Keratinocyte (primary cell): ENCODE measurements around the gene MSL1. TPM values are rescaled to one million over a fixed set of nuclear protein-coding genes. Genes with fewer than 3 reads are reported as not detected.
A peak's percentile ranks its signal among the peaks of the same experiment; 100 is the strongest.

Source experiments
- DNase-seq: peaks from one replicate; pipeline ENCODE4 v3.0.0-alpha.2; 2011; ENCODE audit warnings: low read depth, missing footprints, low spot score
- FAIRE-seq: peaks from 2 replicates; lab custom pipeline; 2011; peaks lifted over from hg19 to GRCh38; lab: Jason Lieb, UNC
- H2AFZ ChIP-seq: 2 replicates; pipeline ENCODE4 v1.6.0; 2012; ENCODE audit warnings: low read length, control low read depth, inconsistent platforms; ENCODE audit not compliant: control insufficient read depth
- H3K27ac ChIP-seq: 2 replicates; pipeline ENCODE4 v1.5.1; 2011; ENCODE audit warnings: low read length; ENCODE audit not compliant: control insufficient read depth, insufficient read depth
- H3K27me3 ChIP-seq: 3 replicates; pipeline ENCODE4 v1.6.0; 2011; ENCODE audit warnings: low read length; ENCODE audit not compliant: control insufficient read depth, insufficient read depth; ENCODE audit errors: extremely low read depth
- H3K36me3 ChIP-seq, 2 experiments: 2 replicates in 1 of 2; 3 replicates in 1 of 2; pipeline ENCODE4 v1.5.1; 2011; ENCODE audit warnings: low read length in 2 of 2, mild to moderate bottlenecking in 1 of 2; ENCODE audit not compliant: control insufficient read depth in 2 of 2, insufficient read depth in 2 of 2; ENCODE audit errors: extremely low read depth in 1 of 2
- H3K4me1 ChIP-seq: 3 replicates; pipeline ENCODE4 v1.5.1; 2011; ENCODE audit warnings: low read length; ENCODE audit not compliant: control insufficient read depth, insufficient read depth; ENCODE audit errors: extremely low read depth
- H3K4me2 ChIP-seq: 3 replicates; pipeline ENCODE4 v1.6.0; 2011; ENCODE audit warnings: low read depth, low read length; ENCODE audit not compliant: control insufficient read depth, insufficient read depth; ENCODE audit errors: extremely low read depth
- H3K4me3 ChIP-seq, 3 experiments: fragments of 200-600 bp in 1 of 3; sonication (generic) in 1 of 3; 2 replicates in 2 of 3; 3 replicates in 1 of 3; pipeline ENCODE4 v1.5.1; 2011 to 2016; ENCODE audit warnings: low read length in 3 of 3, mild to moderate bottlenecking in 3 of 3, control low read depth in 2 of 3, inconsistent platforms in 1 of 3, low read depth in 1 of 3, mixed read lengths in 1 of 3, mixed run types in 1 of 3, moderate library complexity in 1 of 3; ENCODE audit not compliant: control insufficient read depth in 2 of 3, insufficient read depth in 2 of 3; ENCODE audit errors: extremely low read depth in 1 of 3
- H3K79me2 ChIP-seq: 2 replicates; pipeline ENCODE4 v1.6.0; 2012; ENCODE audit warnings: low read length; ENCODE audit not compliant: control insufficient read depth, insufficient read depth
- H3K9ac ChIP-seq: 3 replicates; pipeline ENCODE4 v1.6.0; 2011; ENCODE audit warnings: low read length; ENCODE audit not compliant: control insufficient read depth, insufficient read depth; ENCODE audit errors: extremely low read depth
- H3K9me1 ChIP-seq: 3 replicates; pipeline ENCODE4 v1.6.0; 2011; ENCODE audit warnings: low read length; ENCODE audit not compliant: control insufficient read depth, insufficient read depth; ENCODE audit errors: extremely low read depth
- H3K9me3 ChIP-seq: 2 replicates; pipeline ENCODE4 v1.5.1; 2012; ENCODE audit warnings: low read depth, low read length; ENCODE audit not compliant: control insufficient read depth
- H4K20me1 ChIP-seq: 3 replicates; pipeline ENCODE4 v1.6.0; 2011; ENCODE audit warnings: low read length; ENCODE audit not compliant: control insufficient read depth, insufficient read depth; ENCODE audit errors: extremely low read depth
- EZH2 ChIP-seq: IDR thresholded peaks from one replicate; pipeline ENCODE4 v1.6.1; 2012; ENCODE audit warnings: inconsistent platforms, mild to moderate bottlenecking, low read length, moderate library complexity
- dilution Hi-C: fragments of 300-500 bp; cut with MboI; formaldehyde crosslinking; loops from one replicate; pipeline ENCODE4 v1.7.0; 2020; ENCODE audit warnings: low sequenced_read_pairs; ENCODE audit not compliant: extremely low pct_ligation_motif_present
- polyA plus RNA-seq, 5 experiments: library from polyadenylated mRNA; depleted of rRNA in 3 of 5; stranded (reverse) in 3 of 5; stranded (forward) in 1 of 5; unstranded in 1 of 5; fragments of >200 nt; gene quantifications; 1 replicate in 1 of 5; 2 replicates in 3 of 5; 3 replicates in 1 of 5; pipeline versions ENCODE4 v1.2.1 to v1.2.3, GENCODE V29; 2011 to 2012; ENCODE audit warnings: missing spikeins in 2 of 5, low read depth in 1 of 5, low replicate concordance in 1 of 5
- TF ChIP-seq, protein P1 (sequence below), 3 experiments: IDR thresholded peaks in 1 of 3; conservative IDR thresholded peaks in 1 of 3; optimal IDR thresholded peaks in 1 of 3; 2 replicates in 2 of 3; 3 replicates in 1 of 3; pipeline versions ENCODE3 to v1.5.1; 2011; ENCODE audit warnings: low read length in 3 of 3, mild to moderate bottlenecking in 3 of 3, moderate library complexity in 2 of 3, control low read depth in 1 of 3, inconsistent platforms in 1 of 3; ENCODE audit not compliant: insufficient read depth in 2 of 3; ENCODE audit errors: extremely low read depth in 1 of 3

The MSL1 gene
- polyA plus RNA-seq, 1 donor (not counting 4 experiments of a cell fraction or from before 2014, with no cell fraction given) = 66.8 TPM

DNA sequence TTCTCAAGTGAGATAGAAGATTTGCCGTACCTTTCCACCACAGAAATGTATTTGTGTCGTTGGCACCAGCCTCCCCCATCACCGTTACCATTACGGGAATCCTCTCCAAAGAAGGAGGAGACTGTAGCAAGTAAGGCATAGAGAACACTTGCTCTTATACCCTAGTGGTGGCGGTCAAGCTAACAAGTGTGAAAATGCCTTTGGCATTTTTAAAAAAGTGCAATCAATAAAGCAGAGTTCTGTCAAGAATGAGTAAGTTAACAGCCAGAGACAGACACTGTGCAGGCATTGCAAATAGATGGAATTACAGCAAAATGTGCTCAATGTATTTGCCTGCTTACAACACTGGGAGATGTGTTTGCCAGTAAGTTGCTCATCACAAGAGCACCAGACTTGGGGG is 7.7 kb downstream of the MSL1 start:
- H3K79me2 ChIP-seq = peaks cover 50% of the 10 kb centered on the region
- FAIRE-seq = no peak
- peaks cover 4% of the 10 kb centered on the region for H4K20me1 ChIP-seq

DNA sequence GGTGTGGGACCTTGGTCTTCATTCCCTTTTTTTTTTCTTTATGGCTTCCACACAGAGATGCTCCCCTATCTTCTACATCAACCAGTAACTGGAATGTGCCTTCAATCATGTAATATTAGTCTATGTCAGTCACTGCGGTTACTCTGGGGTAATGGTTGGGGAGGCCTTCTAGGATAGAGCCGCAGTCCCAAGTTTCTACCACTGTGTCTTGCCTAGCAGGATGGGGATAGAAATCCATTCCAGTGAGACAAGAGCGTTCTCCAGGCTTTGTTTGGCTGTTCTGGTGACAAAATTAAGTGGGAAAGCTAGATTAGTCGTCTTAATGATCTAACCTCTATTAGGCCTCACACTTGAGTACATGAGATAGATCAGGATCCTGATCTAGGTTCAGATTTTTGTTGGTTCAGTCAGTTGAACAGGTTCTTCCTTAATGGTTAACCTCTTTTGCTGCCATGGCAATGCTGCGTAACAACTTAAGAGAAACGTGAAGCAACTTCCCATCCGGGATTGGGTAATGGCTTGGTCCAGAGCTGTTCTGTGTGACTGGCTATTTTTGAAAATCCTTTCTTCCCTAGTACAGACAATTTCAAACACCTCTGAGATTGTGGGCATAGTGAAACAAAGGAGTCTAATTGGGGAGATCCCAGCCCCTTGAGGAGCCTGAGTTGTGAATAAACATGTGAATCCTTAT is 8.7 kb downstream of the MSL1 start:
- Histone ChIP-seq H3K9me1 (peaks cover 2% of the 10 kb centered on the region), H3K79me2 (peaks cover 40% of the 10 kb centered on the region), H3K9ac (no peak overlapping the region), H3K4me3 (no peak overlapping the region), H3K27me3 (no peaks in the 10 kb centered on the region), H3K4me1 (no peaks in the 10 kb centered on the region), H3K9me3 (no peaks in the 10 kb centered on the region), H3K4me2 (no peak overlapping the region), H3K27ac (no peak overlapping the region), H2AFZ (no peak overlapping the region), H4K20me1 (peaks cover 4% of the 10 kb centered on the region), H3K36me3 (peaks cover 45 to 72% of the 10 kb centered on the region in 2 experiments)
- dilution Hi-C loops = no loop called here
- DNase-seq = no peak
- no peak for TF ChIP-seq EZH2
- TF ChIP-seq, protein P1, sequence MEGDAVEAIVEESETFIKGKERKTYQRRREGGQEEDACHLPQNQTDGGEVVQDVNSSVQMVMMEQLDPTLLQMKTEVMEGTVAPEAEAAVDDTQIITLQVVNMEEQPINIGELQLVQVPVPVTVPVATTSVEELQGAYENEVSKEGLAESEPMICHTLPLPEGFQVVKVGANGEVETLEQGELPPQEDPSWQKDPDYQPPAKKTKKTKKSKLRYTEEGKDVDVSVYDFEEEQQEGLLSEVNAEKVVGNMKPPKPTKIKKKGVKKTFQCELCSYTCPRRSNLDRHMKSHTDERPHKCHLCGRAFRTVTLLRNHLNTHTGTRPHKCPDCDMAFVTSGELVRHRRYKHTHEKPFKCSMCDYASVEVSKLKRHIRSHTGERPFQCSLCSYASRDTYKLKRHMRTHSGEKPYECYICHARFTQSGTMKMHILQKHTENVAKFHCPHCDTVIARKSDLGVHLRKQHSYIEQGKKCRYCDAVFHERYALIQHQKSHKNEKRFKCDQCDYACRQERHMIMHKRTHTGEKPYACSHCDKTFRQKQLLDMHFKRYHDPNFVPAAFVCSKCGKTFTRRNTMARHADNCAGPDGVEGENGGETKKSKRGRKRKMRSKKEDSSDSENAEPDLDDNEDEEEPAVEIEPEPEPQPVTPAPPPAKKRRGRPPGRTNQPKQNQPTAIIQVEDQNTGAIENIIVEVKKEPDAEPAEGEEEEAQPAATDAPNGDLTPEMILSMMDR (optimal IDR thresholded peaks at IDR 0.05 in 1 of 3, IDR thresholded peaks at IDR 0.05 in 1 of 3, conservative IDR thresholded peaks at IDR 0.05 in 1 of 3; ENCODE audit: extremely low read depth in 1 of 3, insufficient read depth in 2 of 3, low read length in 3 of 3) = no peak
- peak; percentile 17 for FAIRE-seq

More for the DNA sequence above, 7.7 kb downstream of the MSL1 start:
- Histone ChIP-seq H3K9me3 (no peaks in the 10 kb centered on the region), H3K4me1 (peaks cover 6% of the 10 kb centered on the region), H3K9me1 (peaks cover 2% of the 10 kb centered on the region), H3K27ac (no peak overlapping the region), H3K9ac (no peak overlapping the region), H2AFZ (no peak overlapping the region), H3K4me3 (no peak overlapping the region), H3K36me3 (peaks cover 40 to 68% of the 10 kb centered on the region in 2 experiments), H3K27me3 (no peaks in the 10 kb centered on the region), H3K4me2 (no peak overlapping the region)
- TF ChIP-seq EZH2 = no peak
- dilution Hi-C loops = no loop called here
- no peak for DNase-seq
